ENCODE data around the gene NLRC5.
A peak's percentile ranks its signal among the peaks of the same experiment; 100 is the strongest.
"Not testable (repeated sequence)": the region's sequence is repeated elsewhere in the genome, so short reads cannot be mapped to it uniquely, and the experiment has no call there.

Gene NLRC5

GRCh38 chr16:57084257-57084770 is 95.0 kb downstream of the NLRC5 start:
- DNase-seq: peak; percentile 47

DNA sequence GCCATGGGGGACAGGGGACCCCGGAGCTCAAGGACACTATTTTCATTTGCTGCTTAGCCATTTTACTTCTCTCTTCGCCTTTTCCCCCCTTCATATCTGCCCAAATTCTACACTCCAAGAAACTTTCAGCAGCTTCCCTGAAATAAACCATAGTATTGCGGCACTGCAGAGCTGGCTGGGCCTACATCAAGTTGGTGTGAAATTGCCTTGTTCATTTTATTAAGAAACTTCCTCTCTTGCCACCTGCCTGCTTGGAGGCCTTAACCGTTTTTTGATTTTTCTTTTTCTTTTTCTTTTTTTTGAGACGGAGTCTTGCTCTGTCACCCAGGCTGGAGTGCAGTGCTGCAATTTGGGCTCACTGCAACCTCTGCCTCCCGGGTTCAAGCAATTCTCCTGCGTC is 95.6 kb downstream of the NLRC5 start:
- DNase-seq: no peak

DNA sequence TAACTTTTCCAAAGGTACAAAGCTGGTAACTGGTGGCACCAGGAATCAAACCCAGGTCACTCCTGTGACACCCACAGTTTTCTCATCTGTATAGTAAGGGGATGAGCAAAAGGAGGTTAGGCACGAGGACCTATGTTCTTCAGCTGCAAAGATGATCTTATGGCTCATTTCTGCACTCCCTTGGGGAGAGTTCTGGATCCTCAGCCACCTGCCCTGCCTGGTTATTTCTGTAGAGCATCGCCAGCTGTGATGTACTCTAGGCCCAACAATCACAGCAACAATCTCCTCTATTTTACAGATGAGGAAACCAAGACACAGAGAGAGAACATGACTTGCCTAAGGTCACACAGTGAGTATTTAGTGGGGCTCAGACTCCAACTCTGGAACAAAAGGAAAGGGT is 97.6 kb downstream of the NLRC5 start:
- no peak for DNase-seq

- no peak for DNase-seq
Measured at GRCh38 chr16:57089406-57089805, 100.0 kb downstream of the NLRC5 start.

- DNase-seq: peak; percentile 50
Measured at GRCh38 chr16:57091200-57091974, 102.0 kb downstream of the NLRC5 start.

GRCh38 chr16:57091975-57092785 is 102.8 kb downstream of the NLRC5 start, which contains the start of gene CPNE2:
Gene CPNE2 (plus strand): TSS chr16:57092583. CDS start chr16:57110743, 18,160 bp downstream.
- DNase-seq: peak; percentile 13

DNA sequence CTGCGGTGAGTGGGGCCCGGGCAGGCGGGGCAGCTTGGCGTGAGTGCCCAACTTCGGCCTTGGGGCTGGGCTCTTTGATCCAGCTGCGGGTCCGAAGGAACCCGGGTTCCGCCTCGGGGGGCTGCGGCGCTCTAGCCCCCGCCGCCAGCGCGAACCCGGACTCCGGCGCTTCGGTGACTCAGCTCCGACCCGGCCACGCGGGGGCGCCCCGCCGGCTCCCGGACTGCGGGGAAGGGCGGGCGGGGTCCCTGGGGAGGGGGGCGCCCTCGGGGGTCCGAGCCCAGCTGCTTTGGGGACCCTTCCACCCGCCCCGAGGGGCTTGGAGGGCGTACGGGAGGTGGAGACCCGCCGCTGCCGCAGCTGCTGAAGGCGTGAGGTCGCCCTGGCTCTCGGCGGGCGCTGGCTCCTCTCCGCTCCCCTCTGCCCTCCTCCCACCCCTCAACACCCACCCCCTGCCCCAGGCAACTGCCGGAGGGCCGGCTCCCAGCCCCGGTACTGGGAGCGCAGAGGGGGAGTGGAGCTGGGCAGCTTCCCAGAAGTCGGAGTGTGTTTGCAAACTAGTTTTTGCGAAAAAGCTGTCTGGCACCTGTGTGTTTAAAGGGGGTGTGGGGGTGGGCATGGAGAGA is 103.5 kb downstream of the NLRC5 start:
- DNase-seq: no peak

GRCh38 chr16:57093666-57094564 is 104.6 kb downstream of the NLRC5 start:
- no peak for DNase-seq

- no peak for DNase-seq
Measured at GRCh38 chr16:57094911-57095310, 105.6 kb downstream of the NLRC5 start.

DNA sequence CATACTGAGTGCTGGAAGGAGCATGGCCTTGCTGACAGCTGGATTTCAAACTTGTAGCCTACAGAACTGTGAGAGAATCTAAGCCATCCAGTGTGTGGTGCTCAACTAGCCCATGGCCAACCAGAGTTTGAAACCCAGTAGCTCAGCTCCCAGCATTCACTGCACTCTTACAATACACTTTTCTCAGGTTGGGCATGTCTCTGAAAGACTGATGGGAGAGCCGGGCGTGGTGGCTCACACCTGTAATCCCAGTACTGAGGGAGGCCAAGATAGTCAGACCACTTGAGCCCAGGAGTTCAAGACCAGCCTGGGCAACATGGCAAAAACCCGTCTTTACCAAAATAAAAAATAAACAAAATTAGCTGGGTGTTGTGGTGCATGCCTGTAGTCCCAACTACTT is 106.8 kb downstream of the NLRC5 start:
- no peak for DNase-seq

DNA sequence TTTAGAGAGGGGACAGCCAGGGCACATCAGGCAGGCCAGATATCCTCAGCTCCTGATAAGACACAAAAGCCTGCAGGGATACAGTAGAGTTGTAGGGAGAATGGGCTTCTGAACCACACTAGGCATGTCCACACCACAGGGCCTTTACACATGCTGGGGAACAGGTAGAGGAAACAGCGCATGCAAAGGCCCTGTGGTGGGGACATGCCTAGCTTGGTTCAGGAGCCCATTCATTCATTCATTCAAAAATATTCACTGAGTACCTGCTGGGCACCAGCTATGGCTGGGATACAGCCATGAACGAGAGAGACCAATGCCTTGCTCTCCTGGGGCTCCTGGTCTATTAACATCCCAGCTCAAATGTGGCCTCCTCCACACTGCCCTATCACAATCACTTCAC is 107.4 kb downstream of the NLRC5 start:
- no peak for DNase-seq

DNA sequence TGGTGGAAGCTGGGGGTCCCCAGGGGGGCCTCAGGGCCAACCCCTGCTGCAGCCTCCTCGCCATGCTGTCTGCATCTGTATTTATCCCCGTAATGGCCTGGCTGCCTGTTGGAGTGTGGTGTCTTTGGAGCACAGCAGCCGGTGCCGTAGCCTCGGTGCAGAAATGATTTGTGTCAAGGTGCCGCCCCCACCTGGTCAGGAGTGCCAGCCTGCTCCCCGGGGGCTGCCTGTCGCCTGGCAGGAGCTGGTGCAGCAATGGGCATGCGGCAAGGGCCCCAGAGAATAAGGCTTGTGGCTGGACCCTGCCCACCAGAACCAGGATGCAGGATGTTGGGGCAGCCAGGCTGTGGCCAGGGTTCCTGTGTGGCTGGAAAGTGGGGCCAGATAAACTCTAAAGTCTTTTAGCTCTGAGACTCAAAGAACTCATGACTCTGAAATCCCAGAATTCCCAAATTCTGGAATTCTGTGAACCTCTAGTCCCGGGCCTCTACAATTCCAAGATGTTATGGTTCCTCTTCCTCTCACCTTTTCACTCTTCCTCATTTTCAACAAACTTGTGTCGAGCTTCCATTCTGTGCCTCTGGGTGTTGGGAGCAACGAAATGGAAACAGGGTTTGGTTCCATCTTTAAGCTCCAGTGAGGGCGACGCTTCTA is 109.0 kb downstream of the NLRC5 start:
- DNase-seq: no peak

- not testable (repeated sequence) for DNase-seq
Measured at GRCh38 chr16:57099965-57100364, 110.6 kb downstream of the NLRC5 start.

DNA sequence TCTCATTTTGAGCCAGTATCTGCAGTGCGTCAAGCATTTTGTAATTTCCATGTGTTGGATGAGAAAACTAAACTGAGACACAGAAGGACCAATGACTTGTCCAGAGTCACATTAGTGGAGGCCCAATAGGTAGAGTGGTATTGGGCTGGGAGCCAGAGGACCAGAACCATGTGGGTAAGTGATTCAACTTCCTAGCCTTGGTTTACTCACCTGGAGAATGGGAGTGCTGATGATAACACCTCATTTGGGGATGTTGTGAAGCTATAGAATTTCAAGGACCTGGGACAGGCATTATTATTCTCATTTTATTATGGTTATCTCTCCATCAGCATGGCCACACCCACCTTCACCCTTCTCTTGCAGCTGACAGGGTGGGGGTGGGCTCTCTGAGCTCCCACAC is 111.1 kb downstream of the NLRC5 start:
- no peak for DNase-seq

DNA sequence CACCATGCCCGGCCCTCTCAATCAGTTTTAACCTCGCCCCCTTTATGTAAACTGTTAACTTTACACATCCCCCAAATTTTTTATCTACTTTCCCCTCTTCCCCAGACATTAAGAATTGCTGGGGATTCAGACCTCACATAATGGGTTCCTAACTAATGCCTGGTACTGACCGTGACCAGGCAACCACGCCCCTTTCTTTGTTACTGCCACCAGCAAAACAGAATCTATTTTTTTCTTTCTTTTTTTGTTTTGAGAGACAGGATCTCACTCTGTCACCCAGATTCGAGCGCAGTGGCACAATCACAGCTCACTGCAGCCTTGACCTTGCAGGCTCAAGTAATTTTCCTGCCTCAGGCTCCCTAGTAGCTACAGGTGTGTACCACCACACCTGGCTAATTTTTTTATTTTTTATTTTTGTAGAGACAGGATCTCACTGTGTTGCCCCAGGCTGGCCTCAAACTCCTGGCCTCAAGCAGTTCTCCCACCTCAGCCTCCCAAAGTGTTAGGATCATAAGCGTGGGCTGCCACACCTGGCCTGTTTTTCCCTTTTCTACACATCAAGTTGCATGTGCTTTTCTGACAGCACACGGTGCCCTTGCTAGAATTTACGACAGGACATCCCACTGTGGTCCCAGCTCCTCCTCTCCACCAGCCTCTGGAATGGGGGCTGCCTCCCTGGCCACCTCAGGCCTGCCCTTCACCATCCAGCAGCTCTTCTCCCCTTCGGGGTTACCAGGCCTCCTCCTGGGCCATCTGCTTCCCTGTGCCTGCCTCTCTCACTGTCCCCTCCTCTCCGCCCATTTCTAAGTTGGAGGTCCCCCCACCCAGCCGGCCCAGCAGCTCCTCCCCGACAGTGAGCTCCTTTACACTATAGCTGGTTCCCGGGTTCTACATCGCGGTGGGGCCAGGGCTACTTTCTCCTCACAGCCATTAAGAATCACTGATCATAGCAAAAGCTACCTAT is 113.8 kb downstream of the NLRC5 start:
- no peak for DNase-seq

- no peak for DNase-seq
Measured at GRCh38 chr16:57104706-57105105, 115.3 kb downstream of the NLRC5 start.

GRCh38 chr16:57105184-57105583 is 115.8 kb downstream of the NLRC5 start:
- no peak for DNase-seq

DNA sequence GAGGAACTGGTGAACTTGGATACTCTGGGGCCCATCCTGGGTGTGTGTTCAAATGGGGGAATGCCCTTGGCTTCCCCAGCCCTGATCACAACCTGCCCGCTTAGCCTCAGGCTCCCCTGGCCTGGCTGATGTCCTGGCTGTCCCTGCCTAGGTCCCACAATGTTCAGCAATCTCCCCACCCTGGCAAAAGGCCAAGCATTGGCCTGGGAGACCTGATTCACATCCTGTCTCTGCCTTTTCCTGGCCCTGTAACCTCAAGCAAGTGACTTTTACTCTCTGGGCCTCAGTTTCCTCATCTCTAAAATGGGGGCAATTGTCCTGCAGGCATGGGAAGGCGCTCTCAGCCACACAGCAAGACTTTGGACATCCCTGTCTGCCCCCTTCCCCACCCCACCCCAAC is 117.4 kb downstream of the NLRC5 start:
- DNase-seq: no peak

GRCh38 chr16:57107321-57107922 is 118.1 kb downstream of the NLRC5 start:
- DNase-seq: no peak

- DNase-seq: no peak
Measured at GRCh38 chr16:57108432-57108831, 119.1 kb downstream of the NLRC5 start.
